Stimulated activated CD8-positive, alpha-beta memory T cell treated with anti-CD3 and anti-CD28 coated beads, Interleukin-15, amount 100 ng/mL, for 48 hours (primary cell): ENCODE results near the gene DMXL1.
"Not testable (repeated sequence)": the region's sequence is repeated elsewhere in the genome, so short reads cannot be mapped to it uniquely, and the experiment has no call there.

ENCODE experiments used
- DNase-seq, 2 donors: peaks; one replicate each; pipeline ENCODE4 v3.0.0-alpha.2; 2020; ENCODE audit warnings: low read depth in 2 of 2

The DMXL1 gene

DNA sequence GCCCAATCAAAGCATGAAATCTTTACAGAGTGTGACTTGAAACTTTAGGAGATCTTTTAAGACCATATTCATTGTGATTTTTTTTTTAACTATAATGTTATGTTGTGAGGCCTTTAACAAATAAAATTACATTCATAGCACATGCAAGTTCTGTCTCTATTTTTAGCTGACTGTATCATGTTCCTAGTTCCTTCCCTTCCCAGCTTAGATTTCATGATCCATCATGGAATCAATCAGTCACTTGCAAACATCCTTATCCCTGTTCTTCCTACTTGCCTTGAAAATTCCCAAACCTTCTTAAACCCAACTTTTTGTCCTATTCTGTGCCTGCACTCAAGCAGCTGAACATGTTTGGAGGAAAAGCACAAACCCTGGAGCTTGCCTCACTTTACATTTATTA, 141.8 kb downstream of the DMXL1 start:
- DNase-seq = no peak

DNA sequence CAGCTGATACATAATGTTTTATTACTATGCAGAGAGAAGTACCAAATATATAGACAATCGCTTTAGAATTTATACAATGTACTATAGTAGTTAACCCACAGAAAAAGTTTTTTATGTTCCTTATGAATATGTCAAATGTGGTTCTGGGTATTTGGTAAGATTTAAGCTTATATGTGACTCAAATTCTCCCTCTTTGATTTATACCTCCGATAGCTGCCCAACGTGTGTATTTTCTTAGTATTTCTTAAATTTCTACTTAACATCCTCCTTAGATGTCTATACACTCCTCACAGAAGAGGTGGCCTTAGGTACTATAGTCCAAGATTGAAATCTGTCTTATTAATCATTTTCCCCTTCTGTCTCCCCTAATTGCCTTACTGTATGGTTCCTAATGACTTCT, 146.3 kb downstream of the DMXL1 start:
- no peak for DNase-seq

DNA sequence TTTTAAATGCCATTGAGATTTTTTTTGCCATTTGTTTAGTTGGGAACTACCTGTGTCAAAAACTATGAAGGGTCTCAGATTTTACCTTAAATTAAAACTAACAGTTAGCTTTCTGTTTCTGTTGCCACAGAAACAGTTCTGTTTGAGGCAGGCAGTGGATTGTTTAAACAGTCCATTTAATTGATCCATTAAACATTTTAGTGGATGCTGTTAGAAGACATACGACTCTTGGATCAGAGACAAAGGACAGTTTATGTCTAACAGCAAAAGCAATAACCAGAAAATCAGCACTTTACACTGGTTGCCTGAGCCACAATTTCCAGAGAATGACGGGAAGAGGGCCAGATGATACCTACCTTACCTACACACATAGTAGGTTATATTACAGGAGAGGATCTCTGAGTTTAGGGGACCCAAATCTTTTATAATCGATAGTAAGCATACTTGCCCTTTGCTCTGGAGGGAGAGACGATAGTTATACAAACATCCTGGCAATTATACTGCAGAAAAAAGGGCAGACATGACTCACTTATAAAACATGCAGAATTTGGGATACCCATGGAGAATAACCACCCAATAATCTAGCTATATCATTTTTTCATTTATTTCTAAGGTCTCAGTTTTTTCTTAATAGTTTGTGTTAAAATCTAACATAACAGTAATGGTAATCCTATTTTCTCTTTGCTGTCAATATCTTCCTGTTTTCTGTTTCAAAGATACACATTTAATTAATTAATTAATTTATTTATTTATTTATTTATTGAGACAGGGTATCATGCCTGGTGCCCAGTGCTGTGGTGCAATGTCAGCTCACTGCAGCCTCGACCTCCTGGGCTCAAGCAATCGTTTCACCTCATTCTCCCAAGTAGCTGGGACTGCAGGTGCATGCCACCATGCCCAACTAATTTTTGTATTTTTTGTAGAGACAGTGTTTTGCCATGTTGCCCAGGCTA, 148.2 kb downstream of the DMXL1 start:
- DNase-seq = no peak

DNA sequence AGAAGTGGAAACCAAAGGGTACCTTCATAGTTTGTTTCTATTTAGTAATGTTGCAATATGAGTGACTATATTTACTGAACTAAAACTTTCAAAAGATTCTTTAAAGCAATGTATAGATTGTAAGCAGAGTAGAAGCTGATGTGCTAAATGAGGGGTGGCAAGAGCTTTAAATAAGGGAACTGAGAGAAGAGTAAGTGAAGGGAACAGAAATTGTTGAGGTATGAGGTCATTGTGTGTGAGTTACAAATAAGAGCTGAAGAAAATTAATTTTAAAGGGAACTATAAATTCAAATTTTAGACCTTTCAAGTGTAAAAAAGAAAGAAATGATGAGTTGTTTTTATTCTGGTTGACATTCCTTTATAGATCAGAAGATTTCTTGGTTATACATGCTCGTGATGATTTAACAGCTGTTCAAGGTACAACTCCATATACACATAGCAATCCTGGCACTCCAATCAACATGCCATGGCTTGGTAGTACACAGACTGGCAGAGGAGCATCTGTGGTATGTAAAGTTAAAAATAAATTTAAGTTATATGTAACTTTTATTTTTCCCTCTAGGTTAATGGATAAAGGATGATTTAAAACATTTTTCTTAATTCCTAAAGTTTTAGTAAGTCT, 149.8 kb downstream of the DMXL1 start:
- DNase-seq = no peak

DNA sequence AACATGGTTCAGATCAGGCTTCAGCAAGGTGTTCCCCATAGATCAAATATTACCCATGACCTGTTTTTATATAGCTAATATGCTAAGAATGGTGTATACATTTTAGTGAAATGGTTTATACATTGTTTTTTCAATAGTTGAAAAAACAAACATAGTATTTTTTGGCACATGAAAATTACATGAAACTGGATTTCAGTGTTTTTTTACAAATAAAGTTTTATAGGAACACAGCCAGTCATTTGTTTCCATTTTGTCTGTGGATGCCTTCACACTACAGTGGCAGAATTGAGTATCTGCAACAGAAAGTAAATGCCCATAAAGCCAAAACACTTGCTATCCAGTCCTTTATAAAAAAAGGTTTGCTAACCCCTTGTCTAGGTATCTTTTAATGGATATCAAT, 150.4 kb downstream of the DMXL1 start:
- DNase-seq = no peak

DNA sequence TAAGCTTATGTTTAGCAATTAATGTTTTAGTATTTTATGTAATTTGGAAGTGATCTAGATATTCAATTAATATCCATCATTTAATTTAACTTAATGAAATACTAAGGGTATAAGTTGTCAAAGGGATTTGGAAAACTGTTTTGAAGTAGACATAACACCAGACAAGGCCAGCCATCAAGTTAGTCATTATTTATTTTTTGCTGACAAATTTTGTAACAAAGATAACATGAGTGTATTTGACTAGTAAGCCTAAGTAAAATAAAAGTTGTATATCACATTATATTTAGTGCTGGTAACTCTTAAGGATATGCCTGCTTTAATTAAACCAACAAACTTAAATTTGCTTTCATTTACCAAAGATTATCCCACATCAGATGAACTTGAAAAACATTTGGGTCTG, 159.1 kb downstream of the DMXL1 start:
- no peak for DNase-seq

DNA sequence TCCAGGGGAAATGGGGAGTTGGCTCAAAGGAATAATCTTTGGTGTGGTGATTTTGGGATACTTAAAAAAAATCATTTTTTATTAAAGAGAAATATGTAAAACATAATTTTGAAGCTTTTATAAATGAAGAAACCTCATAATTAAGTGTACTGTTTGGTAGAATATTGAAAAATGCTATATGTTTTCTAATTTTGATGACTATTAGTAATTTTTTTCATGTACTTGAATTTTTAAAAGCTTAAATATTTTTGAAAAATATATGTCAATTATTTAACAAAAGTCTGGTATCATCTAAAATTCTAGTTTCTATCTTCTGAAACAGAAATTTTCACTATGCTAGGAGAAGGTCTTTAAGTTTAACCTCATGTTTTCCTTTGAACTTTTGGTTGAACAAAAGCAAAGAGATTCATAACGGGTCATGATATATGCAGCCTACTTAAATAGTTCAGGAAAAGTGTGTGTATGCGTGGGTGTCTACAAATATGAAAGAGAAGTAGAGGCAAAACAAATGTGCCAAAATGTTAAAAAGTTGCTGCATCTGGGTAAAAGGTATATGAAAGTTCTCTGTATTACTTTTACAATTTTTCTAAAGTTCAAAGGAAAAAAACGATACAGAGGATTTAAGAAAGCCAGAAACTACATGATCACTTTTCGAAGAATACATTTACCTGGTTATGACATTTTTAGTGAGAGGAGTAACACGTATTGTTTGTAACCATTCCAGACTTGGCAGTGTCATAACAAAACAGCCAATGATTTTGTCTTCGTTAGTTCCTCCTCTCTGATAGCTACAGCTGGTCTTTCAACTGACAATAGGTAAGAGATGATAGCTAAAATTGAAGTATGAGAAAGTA, 167.6 kb downstream of the DMXL1 start:
- DNase-seq = no peak

DNA sequence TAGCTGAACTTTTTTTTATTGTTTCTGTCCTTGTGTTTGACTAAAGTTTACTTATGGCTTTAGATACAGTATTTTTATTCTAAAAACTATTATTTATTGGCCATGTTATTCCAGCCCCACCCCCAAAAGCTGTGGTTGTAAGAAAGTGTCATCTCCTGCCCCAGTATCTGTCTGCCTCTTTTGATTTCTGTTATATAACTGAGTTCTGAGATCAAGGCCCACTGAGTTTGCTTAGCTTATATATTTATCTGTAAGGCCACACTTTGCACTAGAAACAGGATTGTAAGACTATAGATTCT, 168.2 kb downstream of the DMXL1 start:
- DNase-seq = no peak

DNA sequence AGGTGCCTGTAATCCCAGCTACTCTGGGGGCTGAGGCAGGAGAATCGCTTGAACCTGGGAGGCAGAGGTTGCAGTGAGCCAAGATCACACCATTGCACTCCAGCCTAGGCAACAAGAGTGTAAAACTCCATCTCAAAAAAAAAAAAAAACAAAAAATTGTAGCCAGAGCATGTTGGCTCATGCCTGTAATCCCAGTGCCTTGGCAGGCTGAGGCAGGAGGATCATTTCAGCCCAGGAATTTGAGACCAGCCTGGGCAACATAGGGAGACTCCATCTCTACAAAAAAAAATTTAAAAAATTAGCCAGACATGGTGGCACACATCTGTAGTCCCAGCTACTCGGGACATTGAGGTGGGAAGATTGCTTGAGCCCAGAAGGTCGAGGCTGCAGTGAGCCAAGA, 168.9 kb downstream of the DMXL1 start:
- not testable (repeated sequence) for DNase-seq

DNA sequence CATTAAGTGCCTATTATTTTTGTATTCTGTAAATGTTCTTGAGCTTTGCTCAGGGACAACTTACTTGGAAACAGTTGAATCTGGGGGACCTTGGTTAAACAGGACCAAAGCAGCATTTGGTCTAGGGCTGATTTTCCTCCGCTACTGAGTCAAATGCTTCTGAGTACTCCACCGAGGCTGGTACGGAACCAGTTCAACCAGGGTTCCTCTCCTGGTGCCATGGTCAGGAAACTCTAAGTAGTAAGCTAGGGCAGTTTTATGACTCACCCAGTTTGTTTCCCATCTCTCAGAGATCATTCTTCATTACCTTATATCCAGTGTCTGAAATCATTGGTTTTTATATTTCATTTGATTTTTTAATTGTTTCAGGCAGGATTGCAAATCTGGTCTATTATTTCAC, 173.0 kb downstream of the DMXL1 start:
- no peak for DNase-seq

DNA sequence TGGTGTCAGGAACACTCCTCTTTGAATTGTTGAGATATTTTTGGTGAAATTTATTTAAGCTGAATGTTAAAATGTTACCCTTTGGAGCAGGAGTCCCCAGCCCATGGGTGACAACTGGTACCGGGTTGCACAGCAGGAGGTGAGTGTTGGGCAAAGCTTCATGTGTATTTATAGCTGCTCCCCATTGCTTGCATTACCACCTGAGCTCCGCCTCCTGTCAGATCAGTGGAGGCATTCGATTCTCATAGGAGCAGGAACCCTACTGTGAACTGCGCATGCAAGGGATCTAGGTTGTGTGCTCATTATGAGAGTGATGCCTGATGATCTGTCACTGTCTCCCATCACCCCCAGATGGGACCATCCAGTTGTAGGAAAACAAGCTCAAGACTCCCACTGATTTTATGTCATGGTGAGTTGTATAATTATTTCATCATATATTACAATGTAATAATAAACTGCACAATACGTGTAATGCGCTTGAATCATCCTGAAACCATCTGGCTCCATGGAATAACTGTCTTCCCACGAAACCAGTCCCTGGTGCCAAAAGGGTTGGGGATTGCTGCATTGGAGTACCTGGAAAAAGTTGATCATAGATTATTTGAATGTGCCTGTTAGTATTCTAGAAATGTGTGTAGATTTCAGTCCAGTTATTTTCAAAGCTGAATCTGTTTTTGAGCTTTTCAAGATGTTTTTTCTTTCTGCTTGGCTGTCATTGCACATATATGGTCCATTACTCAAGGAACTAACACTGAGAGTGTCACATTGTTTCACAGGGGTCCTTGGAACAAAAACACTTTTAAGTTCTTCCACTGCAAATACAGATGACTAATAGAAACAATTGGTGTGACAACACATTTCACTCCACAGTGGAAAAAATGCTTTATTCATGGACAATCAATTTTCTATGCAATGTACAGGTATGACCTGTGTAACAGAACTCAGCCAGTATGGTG, 180.3 kb downstream of the DMXL1 start:
- no peak for DNase-seq

DNA sequence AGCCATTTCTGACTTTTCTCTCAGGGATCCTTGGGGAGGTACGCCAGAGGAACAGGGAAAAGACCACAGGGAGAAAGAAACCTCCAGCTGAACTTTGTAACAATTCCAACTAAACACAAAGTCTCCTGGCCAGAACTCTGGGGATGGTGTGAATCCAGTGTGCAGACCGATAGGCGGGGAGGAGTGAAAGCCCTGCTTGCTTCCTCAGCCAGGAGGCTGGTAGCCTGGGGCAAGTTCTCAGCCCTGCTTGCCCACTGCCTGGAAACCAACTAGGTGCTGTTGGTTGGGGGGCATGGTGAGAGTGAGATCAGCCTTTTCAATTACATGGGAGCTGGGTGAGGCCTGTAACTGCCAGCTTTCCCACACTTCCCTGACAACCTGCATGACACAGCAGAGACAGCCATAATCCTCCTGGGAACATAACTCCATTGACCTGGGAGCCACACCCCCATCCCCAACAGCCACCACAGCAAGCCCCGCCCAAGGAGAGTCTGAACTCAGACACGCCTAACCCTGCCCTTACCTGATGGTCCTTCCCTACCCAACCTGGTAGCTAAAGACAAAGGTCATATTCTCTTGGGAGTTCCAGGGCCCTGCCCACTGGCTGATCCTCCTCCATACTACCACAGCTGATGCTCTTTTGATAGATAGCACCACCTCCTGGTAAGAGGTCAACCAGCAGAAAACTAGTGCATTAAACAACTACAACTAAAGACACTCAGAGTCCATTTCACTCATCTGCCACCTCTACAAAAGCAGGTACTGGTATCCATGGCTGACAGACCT, 184.9 kb downstream of the DMXL1 start:
- DNase-seq = no peak

DNA sequence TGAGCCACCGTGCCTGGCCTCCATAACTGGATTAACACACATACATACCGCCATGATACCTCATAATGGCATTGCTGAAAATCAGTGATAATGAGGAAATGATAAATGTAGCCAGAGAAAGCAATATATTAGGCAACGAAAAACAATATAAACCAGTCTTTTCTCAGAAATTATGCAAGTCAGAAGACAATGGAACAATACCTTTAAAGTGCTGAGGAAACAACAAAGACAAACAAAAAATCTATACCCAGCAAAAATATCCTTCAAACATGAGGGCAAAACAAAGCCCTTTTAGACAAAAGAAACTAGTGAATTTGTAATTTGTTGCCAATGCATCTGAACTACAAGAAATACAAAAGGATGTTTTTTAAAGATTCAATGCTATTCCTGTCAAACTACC, 186.7 kb downstream of the DMXL1 start:
- DNase-seq = no peak

DNA sequence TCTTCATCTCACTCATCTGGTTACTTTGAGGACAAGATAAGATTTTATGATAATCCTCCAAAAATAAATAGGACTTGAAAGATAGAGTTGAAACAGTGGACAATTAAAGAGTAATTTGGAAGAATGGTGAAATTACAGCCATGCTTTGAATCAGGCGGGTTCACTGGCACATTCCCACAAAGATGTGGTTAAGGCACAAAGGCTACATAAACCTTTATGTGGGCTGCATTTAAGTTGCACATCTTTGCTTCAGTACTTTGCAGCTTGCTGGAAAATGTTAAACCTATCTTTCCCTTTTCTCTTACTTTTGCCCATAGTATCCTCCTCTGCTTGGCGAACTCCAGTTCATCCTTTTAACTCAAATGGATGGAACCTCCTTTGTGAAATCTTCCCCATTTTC, 192.8 kb downstream of the DMXL1 start:
- no peak for DNase-seq

DNA sequence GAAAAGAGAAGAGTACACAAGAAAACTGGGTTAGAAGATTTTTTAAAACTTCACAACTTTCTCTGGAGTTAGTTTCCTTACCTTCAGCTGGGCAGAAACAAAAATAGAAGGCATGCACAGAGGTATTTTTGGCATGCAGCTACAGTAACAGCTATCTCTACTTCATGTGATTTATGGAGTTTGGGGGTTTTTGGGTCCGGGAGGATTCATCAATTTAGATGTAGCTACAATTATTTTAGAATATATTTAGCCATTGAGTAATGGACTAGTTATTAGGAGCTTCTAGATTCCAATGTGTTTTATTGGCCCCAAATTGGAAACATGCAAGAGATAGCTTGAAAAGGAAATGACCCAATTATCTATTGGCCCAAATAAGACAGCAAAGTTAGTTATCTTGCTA, 193.3 kb downstream of the DMXL1 start:
- DNase-seq = no peak

DNA sequence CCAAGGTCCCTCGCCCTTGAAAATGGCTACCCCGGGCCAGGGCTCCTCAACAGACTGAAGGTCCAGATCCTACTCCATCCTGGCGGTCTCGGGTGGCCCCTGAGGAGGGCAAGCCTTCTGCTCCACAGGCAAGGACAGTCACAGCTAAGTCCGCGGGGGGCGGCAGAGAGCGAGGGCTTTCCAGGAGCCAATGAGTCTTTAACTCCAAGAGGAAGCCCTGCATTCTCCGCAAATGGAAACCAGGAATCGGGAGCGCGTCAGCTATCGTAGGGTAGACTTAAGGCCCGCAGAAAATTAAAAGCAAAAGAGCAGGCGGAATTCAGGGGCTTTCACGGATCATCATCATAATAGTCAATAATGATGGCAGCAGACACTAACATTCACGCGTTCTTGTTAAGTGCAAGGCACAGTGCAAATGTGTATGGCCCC, 197.1 kb downstream of the DMXL1 start:
- peak; percentile 59 to 71 for DNase-seq

DNA sequence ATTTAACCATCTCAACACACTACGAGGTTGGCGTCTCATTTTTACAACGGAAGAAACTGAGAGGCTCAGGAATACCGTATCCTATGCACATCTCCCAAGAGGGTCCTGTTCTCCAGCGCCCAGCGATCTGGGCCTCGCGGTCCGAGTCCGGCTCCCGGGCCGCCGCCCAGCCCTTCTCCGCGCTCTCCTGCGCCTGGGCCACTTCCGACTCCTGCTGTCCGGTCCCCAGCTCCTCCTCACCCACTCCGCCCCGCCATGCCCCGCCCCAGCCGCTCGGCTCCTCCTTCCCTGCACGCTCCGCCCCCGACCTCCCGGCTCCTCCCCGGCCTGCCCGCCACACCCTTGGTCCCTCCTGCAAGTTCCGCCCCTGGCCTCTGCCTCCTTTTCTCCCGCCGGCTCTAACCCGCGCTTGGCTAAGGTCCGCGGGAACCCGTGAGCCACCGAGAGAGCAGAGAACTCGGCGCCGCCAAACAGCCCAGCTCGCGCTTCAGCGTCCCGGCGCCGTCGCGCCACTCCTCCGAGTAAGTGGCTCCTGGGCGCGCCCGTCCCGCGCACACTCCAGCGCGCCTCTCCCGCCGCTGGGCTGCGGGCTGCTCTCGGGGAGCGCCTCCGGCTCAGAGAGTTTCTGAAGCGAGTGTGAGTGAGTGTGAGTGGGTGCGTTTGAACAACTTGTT, 197.6 kb downstream of the DMXL1 start:
- peak; percentile 94 to 95 for DNase-seq

DNA sequence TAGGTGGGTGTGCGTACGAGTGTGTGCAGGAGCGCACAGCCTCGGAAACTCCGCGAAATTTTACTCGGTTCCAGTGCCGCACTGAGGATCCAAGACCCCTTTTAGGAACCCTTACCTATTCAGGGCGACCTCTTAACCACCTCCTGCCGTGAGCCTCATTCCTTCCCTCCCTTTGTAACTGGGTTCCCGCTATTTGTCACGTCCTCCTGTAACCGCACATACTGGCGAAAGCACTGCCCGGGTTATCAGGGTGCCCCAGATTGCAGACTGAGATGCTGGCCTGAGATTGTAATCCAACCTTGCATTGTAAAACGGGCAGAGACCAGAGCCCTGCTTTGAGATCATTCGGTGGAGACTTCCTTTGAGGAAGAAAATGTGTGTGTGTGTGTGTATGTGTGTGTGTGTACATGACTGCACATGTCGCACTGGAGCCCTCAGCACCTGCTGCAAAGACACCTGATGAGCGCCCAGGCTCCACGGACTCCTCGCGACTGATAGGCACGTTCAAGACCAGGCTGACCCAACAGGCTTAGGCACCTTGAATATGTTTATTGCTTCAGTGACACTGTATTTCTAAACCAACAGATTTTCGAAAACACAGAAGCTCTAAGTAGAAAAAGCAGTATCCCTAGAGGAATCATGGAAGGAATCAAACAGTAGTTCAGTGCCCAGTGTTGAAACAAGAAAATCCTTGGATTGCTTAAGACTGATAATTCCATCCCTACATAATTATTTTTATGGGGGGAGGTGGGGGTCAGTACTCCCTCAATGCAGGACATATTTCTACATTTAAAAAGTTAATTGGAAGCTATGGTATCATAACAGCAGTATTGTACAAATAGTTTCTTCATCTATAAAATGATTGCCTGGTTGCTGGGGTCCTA, 198.4 kb downstream of the DMXL1 start:
- no peak for DNase-seq

DNA sequence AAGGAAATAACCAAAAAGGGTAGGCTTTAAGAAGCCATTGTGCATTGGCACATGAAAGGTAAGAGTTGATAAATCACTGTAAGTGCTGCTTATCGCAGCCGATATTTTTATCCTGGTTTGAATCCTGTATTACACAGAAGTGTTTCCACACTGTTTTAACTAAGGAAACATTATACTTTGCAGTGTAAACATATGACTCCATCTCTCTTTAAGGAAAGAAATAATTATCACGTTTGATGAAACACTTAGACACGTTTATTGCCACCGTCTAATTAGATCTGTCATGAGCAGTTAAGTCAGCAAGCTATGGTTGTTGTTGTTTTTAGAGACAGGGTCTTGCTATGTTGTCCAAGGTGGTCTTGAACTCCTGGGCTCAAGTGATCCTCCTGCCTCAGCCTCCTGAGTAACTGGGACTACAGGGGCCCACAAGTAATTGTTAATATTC, 199.3 kb downstream of the DMXL1 start:
- DNase-seq = no peak
